ENCODE results near the gene INPP4A. TPM values are rescaled to one million over a fixed set of nuclear protein-coding genes. Genes with fewer than 3 reads are reported as not detected.

INPP4A gene
- total and polyA plus RNA-seq, 9 of the 15 experiments (the other 6 are each of a cell fraction or from before 2014, with no cell fraction given): 1.8 to 15.7 (median 8.3) TPM

DNA sequence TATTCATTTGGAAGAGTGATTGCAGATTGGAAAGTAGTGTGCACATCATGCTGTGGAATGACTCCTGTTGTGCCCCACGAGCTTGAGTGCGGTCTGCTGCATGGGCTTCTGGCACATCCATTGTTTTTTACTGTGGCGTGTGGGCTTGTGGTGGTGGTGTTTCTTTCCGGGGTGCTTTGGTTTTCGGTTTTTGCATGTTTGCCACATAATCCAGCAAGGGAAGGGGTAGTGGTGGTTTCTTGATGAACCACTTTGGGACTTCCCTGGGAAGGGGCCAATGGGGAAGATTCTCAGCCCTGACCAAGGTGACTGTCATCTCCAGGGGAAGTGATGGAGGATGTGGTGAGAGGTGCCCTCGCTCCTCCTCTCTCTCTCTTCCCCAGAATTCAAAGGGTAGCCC, 106.7 kb downstream of the INPP4A start (continued):
- TF ChIP-seq ZBTB33 (CRISPR knock-in tag; IDR thresholded peaks at IDR 0.05) (no peak), ZNF444 (CRISPR knock-in tag; IDR thresholded peaks at IDR 0.05) (no peak), CBX1 (IDR thresholded peaks at IDR 0.05; ENCODE audit: low read depth) (no peak), THAP7 (CRISPR knock-in tag; IDR thresholded peaks at IDR 0.05) (no peak)
- TF ChIP-seq, protein P1, sequence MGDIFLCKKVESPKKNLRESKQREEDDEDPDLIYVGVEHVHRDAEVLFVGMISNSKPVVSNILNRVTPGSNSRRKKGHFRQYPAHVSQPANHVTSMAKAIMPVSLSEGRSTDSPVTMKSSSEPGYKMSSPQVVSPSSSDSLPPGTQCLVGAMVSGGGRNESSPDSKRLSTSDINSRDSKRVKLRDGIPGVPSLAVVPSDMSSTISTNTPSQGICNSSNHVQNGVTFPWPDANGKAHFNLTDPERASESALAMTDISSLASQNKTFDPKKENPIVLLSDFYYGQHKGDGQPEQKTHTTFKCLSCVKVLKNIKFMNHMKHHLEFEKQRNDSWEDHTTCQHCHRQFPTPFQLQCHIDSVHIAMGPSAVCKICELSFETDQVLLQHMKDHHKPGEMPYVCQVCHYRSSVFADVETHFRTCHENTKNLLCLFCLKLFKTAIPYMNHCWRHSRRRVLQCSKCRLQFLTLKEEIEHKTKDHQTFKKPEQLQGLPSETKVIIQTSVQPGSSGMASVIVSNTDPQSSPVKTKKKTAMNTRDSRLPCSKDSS (IDR thresholded peaks at IDR 0.05; ENCODE audit: low read depth, partially characterized antibody): no peak
